ENCODE results near the gene DPYSL3.

The DPYSL3 gene

GRCh38 chr5:147403651-147404640, 105.9 kb downstream of the DPYSL3 start:
- DNase-seq (ENCODE audit: low read depth in 2 of 2) = no peak

- DNase-seq (ENCODE audit: low read depth in 2 of 2) = no peak
These were observed 109.0 kb downstream of the DPYSL3 start for GRCh38 chr5:147400881-147401280.

GRCh38 chr5:147400126-147400809, 109.6 kb downstream of the DPYSL3 start:
- DNase-seq (ENCODE audit: low read depth in 2 of 2) = no peak

- DNase-seq (ENCODE audit: low read depth in 2 of 2) = no peak
These were observed 111.0 kb downstream of the DPYSL3 start for GRCh38 chr5:147398860-147399259.

GRCh38 chr5:147397616-147398015, 112.3 kb downstream of the DPYSL3 start:
- DNase-seq (ENCODE audit: low read depth in 2 of 2) = no peak

GRCh38 chr5:147396070-147396823, 113.6 kb downstream of the DPYSL3 start:
- no peak for DNase-seq (ENCODE audit: low read depth in 2 of 2)

- DNase-seq (ENCODE audit: low read depth in 2 of 2) = no peak
These were observed 115.8 kb downstream of the DPYSL3 start for GRCh38 chr5:147393874-147394672.

- DNase-seq (ENCODE audit: low read depth in 2 of 2) = no peak
These were observed 118.1 kb downstream of the DPYSL3 start for GRCh38 chr5:147391781-147392180.

GRCh38 chr5:147390654-147391225, 119.1 kb downstream of the DPYSL3 start:
- no peak for DNase-seq (ENCODE audit: low read depth in 2 of 2)

GRCh38 chr5:147388184-147389108, 121.4 kb downstream of the DPYSL3 start:
- DNase-seq (ENCODE audit: low read depth in 2 of 2) = no peak

- DNase-seq (ENCODE audit: low read depth in 2 of 2) = no peak
These were observed 122.8 kb downstream of the DPYSL3 start for GRCh38 chr5:147387109-147387508.

GRCh38 chr5:147384346-147385193, 125.3 kb downstream of the DPYSL3 start:
- no peak for DNase-seq (ENCODE audit: low read depth in 2 of 2)

GRCh38 chr5:147382776-147383175, 127.1 kb downstream of the DPYSL3 start:
- no peak for DNase-seq (ENCODE audit: low read depth in 2 of 2)

- no peak for DNase-seq (ENCODE audit: low read depth in 2 of 2)
These were observed 128.3 kb downstream of the DPYSL3 start for GRCh38 chr5:147381555-147381954.

- DNase-seq (ENCODE audit: low read depth in 2 of 2) = no peak
These were observed 132.2 kb downstream of the DPYSL3 start for GRCh38 chr5:147377682-147378081.

GRCh38 chr5:147375151-147375550, 134.7 kb downstream of the DPYSL3 start:
- DNase-seq (ENCODE audit: low read depth in 2 of 2) = no peak

GRCh38 chr5:147373328-147373727, 136.5 kb downstream of the DPYSL3 start:
- DNase-seq (ENCODE audit: low read depth in 2 of 2) = no peak

- DNase-seq (ENCODE audit: low read depth in 2 of 2) = no peak
These were observed 137.7 kb downstream of the DPYSL3 start for GRCh38 chr5:147372191-147372590.

GRCh38 chr5:147371290-147371689, 138.6 kb downstream of the DPYSL3 start:
- no peak for DNase-seq (ENCODE audit: low read depth in 2 of 2)

Data from stimulated activated CD4-positive, alpha-beta T cell treated with anti-CD3 and anti-CD28 coated beads, Interleukin-4, amount 100 ng/mL, for 48 hours (primary cell).